ENCODE data around the gene KRTAP10-5.

Gene KRTAP10-5

DNA sequence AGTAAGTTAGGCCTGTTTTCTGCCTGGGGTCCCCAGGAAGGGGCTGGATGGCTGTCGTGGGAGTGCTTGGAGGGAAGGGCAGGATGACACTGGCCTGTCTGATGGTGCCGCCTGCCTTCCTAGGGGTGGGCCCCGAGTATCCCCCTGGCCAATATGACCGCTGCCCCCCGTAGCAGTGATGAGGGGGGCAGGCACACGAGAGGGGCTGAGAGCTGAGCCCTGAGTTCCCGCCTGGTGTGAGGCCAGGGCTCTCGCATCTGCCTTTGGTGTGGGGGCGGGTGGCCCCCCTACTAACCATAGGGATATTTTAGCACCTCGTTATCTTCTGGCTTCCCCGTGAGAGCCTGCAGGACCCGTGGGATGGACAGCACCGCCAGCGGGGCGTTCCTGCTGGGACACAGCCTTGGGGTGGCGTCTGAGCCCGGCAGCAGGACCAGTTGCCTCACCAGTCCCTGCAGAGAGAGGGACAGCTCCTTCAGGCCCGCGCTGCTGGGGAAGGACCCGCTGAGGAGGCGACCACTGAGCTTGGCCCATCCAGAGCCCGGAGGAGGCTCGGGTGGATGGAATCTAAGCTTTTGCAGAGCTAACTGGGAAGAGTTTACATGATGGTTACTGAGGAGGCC is 50.8 kb downstream of the KRTAP10-5 start:
- no peak for DNase-seq (ENCODE audit: low read depth)
